HL-60 (cell line): Measurements from ENCODE around the gene FANCC.

ENCODE experiments used
- CTCF ChIP-seq: IDR thresholded peaks from one replicate; pipeline ENCODE4 v1.5.1; 2011; ENCODE audit warnings: low read length, control low read depth, inconsistent platforms; ENCODE audit not compliant: insufficient read depth
- POLR2AphosphoS5 ChIP-seq: IDR thresholded peaks from 2 replicates; pipeline ENCODE4 v1.6.1; 2012; ENCODE audit warnings: low read depth

GRCh38 chr9:95116808-95117204 lies 200.7 kb downstream of the FANCC start:
- TF ChIP-seq CTCF, result no peak
- no peak for TF ChIP-seq POLR2AphosphoS5
